NB4 (cell line): Measurements from ENCODE around the gene TFCP2L1.

Source experiments
- POLR2A ChIP-seq: IDR thresholded peaks from 2 replicates; pipeline ENCODE4 v1.6.1; 2011; ENCODE audit warnings: mild to moderate bottlenecking; ENCODE audit not compliant: insufficient read length; ENCODE audit errors: extremely low read depth
- TF ChIP-seq, protein P1 (sequence below): IDR thresholded peaks from one replicate; pipeline ENCODE4 v1.5.1; 2012; ENCODE audit warnings: low read depth, low read length

- no peak for TF ChIP-seq POLR2A
- TF ChIP-seq, protein P1, sequence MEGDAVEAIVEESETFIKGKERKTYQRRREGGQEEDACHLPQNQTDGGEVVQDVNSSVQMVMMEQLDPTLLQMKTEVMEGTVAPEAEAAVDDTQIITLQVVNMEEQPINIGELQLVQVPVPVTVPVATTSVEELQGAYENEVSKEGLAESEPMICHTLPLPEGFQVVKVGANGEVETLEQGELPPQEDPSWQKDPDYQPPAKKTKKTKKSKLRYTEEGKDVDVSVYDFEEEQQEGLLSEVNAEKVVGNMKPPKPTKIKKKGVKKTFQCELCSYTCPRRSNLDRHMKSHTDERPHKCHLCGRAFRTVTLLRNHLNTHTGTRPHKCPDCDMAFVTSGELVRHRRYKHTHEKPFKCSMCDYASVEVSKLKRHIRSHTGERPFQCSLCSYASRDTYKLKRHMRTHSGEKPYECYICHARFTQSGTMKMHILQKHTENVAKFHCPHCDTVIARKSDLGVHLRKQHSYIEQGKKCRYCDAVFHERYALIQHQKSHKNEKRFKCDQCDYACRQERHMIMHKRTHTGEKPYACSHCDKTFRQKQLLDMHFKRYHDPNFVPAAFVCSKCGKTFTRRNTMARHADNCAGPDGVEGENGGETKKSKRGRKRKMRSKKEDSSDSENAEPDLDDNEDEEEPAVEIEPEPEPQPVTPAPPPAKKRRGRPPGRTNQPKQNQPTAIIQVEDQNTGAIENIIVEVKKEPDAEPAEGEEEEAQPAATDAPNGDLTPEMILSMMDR = no peak
Observed at GRCh38 chr2:121167411-121167810, 117.6 kb downstream of the TFCP2L1 start.
